NCI-H2081 (cell line): ENCODE measurements around the gene EPHB1.

Experiments used
- DNase-seq, 2 experiments: peaks; one replicate each; lab custom pipeline; 2025; lab: John Stamatoyannopoulos, UW

The EPHB1 gene

DNA sequence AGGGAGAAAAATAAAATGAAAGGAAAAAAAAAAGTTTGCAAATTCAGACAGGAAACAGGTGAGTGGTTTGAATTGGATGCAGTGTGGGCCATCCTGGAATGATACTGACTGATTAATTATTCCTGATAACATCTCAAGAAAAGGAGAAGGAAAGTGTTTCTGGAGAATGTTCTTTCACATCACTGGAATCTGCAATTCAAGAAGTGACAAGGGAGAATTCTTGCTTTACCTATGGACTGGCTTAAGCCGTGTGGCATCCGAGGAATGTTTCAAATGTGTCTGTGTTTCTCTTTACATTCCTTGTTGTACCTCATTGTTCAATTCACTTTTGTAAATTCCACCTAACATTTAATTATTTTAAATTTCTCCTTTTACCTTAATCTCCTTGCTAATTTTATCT is 465.0 kb downstream of the EPHB1 start:
- no peak for DNase-seq

GRCh38 chr3:135261214-135261775 is 466.2 kb downstream of the EPHB1 start:
- no peak for DNase-seq

DNA sequence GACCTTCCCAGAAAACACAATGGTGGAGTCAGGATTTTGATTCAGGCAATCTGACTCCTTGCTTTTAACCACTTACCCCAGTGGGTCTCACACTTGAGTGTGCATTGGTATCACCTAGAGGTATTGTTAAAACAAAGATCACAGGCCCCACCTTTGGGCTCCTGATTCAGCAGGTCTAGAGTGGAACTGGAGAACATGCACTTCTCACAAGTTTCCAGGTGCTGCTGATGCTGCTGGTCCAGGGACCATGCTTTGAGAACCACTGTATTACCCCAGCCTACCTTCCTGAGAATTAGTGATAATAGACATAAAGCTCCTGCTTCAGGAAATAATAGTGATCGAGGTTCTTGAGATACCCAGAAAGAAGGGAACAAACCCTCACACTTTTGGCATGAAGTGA is 466.9 kb downstream of the EPHB1 start:
- DNase-seq: no peak

GRCh38 chr3:135262441-135262840 is 467.4 kb downstream of the EPHB1 start:
- DNase-seq: no peak

GRCh38 chr3:135263331-135263730 is 468.3 kb downstream of the EPHB1 start:
- DNase-seq: no peak

GRCh38 chr3:135267487-135267886 is 472.4 kb downstream of the EPHB1 start:
- no peak for DNase-seq

- DNase-seq: peak; percentile 76 to 90
Measured at GRCh38 chr3:135268941-135269532, 474.0 kb downstream of the EPHB1 start.

DNA sequence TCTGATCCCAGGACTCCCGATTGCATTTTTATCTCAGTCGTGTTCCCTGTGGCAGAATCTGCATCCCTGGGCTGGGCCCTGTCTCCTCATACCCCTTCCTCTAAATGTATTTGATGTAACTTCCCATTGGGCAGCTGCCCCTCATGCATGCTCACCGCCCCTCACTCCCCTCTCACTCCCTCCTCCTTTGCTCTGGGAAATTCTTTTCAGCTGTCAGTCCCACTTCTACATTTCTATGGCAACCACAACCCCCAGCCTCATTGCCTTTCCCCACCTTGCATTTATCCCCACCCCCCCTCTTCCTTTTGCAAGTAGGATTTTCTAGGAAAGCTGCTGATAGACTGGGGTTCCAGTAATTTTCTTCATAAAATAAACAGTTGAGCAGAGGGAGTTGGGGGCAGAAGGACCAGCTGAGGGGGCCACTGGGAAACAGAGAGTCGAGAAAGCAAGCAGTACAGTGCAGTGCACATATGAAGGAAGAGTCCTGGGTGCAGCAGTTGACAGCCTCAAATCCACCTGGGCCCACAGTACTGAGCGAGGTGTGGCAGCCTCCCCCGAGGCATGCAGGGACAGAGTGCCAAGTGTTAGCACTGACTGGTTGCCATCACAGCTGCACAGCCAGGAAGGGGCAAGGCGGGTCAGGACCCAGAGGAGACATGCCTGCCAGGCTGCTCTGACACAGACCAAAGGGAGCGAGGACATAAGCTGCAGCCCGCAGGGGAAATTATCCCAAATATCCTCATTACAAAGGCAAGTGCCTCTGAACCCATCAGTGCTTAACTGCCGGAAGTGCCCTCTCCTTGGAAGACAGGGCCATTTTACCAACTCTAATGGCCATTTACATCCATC is 476.3 kb downstream of the EPHB1 start:
- DNase-seq: peak; percentile 95 to 99

- DNase-seq: peak in 1 of 2 experiments; percentile 76
Measured at GRCh38 chr3:135272026-135272669, 477.1 kb downstream of the EPHB1 start.

DNA sequence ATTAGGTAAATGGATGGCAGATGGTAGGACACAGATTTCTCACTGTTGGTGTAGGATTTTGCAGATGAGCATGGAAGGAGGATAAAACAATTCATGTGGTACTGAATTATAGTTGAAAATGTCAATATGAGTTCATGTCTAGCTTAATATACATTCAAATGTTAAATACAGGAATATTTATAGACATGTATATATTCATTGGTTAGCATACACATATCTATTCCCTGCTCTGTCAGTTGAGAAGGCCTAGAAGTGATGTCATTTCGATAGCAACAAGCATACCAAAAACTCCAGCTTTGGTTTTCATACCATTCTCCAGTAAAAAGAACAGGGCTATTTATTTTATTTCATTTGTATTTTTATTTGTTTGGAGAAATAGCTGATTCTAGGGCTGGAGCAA is 497.1 kb downstream of the EPHB1 start:
- DNase-seq: no peak

DNA sequence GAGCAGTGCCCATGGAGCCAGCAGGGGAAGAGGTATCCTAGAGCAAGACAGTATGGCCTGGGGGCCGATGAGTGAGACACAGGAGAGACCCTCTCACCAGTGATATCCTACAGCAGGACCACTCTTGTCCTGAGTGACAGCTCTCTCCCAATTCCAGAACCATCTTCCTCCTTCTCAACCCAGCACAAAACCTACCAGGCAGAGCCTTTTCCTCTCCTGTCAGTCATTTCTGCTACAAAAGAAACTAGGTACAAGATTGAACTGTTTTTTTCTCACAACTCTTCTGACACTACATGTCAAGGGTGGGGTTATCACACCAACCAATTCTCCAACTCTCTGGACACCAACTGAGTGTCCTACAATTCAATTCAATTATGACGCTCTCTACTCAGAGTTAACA is 506.6 kb downstream of the EPHB1 start:
- DNase-seq: no peak

DNA sequence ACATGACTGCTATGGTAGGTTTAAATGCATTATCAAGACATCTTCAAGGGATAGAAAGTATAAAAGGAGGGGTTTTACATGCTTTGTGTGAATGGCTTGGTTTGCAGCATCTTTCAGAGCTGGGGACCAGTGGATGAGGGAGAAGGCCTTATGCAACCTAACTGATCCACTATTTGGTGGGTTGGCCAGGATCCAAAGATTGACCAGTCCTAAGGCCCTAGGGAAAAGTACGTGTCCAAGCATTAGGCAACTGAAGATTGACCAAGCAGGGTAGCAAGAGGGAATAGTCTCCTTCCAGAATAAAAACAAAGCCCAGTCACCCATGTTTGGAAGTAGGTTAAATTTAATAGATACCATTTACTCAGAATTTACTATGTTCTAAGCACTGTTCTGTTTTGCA is 509.3 kb downstream of the EPHB1 start:
- no peak for DNase-seq
